ENCODE results near the gene ARHGAP29.

DNA sequence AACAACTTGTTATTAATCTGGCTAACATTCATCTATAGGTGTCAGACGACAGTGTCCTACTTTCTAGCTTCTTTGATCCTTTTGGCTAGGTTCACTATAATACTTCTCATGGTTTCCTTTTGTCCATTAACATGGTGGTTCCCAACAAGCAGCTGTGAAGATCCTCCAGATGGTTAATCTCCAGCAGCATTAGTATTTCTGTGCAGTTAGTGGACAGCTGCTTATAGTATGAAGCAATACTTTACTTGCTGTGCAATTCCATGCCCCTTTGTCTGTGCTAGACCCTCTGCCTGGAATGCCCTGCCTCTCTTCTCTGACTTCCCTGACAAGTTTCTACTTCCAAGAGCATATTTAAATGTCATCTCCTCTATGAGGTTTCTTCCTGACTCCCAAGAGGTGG lies 41.7 kb upstream of the ARHGAP29 start:
- no peak for TF ChIP-seq CTCF (IDR thresholded peaks at IDR 0.05)
- TF ChIP-seq EP300 (IDR thresholded peaks at IDR 0.05) = no peak
